Stimulated activated CD8-positive, alpha-beta memory T cell treated with anti-CD3 and anti-CD28 coated beads, Interleukin-15, amount 100 ng/mL, for 48 hours (primary cell): ENCODE measurements around the gene SHISA9.

ENCODE experiments used
- DNase-seq, 2 donors: peaks; one replicate each; pipeline ENCODE4 v3.0.0-alpha.2; 2020; ENCODE audit warnings: low read depth in 2 of 2

SHISA9 gene

GRCh38 chr16:13178318-13178717, 276.9 kb downstream of the SHISA9 start:
- no peak for DNase-seq

DNA sequence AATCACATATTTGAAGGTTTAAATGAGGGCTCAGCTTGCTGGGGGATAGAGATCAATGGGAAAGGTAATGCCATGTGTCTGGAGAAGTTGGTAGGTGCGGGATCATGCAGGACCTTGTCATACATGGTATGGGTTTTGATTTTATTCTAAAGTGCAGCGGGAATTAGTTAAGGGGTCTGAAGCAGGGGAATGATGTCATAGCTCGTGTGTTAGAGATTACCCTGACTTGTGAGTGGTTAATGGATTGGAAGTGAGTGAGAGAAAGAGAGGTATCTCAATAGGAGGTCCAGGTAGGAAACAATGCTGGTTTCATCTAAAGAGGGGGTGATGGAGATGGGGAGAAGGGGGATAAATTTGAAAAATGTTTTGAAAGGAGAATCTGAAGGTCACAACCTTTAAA, 280.0 kb downstream of the SHISA9 start:
- no peak for DNase-seq

DNA sequence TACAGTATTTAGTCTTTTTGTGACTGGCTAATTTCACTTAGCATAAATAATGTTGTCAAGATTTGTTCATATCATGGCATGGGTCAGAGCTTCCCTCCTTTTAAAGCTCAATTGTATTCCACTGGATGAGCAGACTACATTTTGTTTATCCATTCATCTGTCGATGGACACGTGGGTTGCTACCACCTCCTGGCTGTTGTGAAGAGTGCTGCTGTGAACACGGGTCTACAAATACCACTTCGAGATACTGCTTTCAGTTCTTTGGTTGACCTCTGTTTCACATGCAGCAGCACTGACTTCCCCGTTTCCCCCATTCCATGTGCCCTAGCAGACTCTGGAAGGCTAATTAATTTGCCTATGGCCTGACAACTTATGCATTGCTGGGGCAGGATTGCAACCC, 285.4 kb downstream of the SHISA9 start:
- DNase-seq = no peak

GRCh38 chr16:13189250-13189649, 287.9 kb downstream of the SHISA9 start:
- no peak for DNase-seq

GRCh38 chr16:13193721-13194120, 292.3 kb downstream of the SHISA9 start:
- no peak for DNase-seq

- no peak for DNase-seq
These were observed 293.4 kb downstream of the SHISA9 start for GRCh38 chr16:13194766-13195165.

- no peak for DNase-seq
These were observed 302.3 kb downstream of the SHISA9 start for GRCh38 chr16:13203725-13204124.

- no peak for DNase-seq
These were observed 304.0 kb downstream of the SHISA9 start for GRCh38 chr16:13205352-13205751.

GRCh38 chr16:13206606-13207005, 305.2 kb downstream of the SHISA9 start:
- no peak for DNase-seq

DNA sequence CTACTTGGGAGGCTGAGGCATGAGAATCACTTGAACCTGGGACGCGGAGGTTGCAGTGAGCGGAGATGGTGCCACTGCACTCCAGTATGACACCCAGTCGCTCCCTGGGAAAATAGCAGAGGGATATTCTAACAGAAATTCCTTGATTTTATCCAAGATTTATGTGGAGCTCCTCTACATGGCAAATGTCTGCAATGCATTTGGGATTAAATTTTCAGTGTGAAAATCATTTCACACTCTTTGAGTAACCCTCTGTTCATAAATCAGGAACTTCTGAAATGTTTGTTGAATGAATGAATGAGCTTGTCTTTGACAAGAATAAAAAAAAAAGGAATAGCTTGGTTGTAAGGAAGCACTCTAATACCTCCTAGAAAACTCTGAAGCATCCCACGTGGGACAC, 305.8 kb downstream of the SHISA9 start:
- no peak for DNase-seq

DNA sequence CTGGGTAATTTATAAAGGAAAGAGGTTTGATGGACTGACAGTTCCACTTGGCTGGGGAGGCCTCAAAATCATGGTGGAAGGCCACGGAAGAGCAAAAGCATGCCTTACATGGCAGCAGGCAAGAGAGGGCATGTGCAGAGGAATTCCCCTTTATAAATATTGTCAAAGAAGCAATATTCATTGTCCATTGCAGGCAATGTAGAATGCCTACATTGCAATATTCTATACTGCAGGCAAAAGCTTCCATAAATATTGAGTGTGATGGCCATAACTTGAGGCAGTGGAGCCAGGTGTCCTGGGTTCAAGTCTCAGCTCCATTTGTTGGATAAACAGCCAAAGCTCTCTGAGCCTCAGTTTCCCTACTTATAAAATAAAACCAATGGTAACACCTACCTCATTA, 322.3 kb downstream of the SHISA9 start:
- no peak for DNase-seq

- DNase-seq = no peak
These were observed 327.6 kb downstream of the SHISA9 start for GRCh38 chr16:13229039-13229438.

DNA sequence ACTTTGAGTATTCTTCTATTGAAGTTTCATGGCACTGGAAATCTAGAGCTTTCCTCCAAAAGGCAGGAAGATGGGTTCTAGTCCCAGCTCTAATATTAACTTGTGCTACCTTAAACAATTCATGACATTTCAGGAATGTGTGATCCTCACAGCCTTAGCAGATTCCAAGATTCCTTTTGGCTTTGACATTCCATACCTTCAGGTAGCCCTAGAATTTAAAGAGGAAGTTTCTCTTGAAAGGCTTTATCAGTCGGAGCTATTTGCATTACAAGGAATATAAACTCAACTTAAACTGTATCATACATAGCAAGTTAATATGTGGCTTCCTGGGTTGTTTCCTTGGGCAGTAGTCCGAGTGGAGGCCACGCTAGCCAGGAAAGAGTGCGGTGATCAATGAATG, 330.0 kb downstream of the SHISA9 start:
- no peak for DNase-seq

GRCh38 chr16:13234999-13235398, 333.6 kb downstream of the SHISA9 start:
- no peak for DNase-seq

DNA sequence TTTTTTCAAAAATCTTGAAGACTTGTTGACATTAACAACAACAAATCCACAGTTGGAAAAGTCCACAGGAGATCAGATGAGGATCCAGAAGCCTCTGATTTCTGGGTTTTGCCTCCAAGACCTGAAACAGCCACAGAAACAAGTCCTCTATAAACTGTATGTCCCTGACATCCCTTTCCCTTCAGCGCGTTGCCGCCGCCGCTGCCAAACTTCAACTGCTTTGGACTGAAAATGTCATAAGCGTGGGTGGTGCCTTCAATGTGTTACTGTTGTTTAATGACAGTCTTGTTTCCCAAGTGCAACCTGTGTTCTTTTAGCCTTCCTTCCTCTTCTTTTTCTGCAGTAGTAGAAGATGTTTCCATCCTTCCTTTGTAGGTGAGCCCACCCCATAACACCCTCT, 334.9 kb downstream of the SHISA9 start:
- no peak for DNase-seq

DNA sequence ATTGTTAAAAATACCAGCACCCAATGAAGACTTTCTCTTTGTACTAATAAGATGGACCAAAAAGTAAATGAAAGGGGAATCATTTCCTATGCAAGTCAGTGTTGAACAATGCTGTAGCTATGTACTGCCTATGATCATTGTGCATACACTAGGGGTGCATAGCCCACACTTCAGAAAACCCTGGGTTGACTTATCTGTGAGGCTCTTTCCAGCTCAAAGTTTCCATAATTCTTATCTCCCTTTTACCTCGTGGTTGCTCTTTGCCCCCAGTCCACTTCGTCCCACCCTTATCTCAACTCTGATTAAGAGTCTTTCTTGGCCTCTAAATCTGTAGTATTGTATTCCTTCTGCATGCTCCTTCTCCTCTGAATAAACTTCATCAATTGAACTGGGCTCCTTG, 336.8 kb downstream of the SHISA9 start:
- DNase-seq = no peak

DNA sequence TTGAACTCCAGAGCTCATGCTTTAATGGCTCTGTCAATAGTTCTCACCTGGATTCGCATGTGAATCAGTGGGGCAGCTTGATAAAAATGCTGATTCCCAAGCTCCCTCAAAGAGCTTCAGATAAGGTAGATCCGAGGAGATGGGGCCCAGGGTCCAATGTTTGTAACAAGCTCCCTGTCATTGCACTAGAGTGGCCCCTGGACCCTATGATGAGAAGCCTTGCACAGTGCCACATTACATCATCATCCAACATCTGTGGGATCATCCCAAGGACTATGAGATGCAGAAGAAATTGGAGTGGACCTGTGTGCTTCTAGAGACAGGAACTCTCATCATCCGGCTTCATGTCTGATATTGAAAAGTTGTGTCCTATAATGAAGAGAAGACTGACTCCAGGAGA, 340.8 kb downstream of the SHISA9 start:
- no peak for DNase-seq

- DNase-seq = no peak
These were observed 343.4 kb downstream of the SHISA9 start for GRCh38 chr16:13244770-13245169.

DNA sequence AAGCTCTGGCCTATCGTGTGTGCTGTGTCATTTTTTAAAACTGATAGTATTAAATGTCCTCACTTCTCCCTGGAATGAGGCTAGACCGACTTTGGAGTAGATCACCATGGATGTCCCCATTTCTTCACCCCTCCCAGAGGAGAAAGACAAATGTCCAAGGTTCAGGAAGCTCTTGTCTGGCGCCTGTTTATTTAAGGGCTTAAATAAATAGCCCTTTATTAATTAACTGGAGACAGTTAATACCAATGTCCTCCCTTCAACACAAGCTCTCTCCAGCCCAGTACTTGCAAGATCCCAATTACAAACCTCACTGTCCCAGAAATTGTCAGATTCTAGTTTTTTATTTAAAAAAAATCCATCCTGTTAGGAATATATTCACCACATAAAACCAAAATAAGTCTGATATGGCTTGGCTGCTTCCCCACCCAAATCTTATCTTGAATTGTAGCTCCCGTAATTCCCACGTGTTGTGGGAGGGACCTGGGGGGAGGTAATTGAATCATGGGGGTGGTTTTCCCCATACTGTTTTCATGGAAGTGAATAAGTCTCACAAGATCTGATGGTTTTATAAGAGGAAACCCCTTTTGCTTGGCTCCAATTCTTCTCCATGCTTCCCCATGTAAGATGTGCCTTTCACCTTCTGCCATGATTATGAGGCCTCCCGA, 344.4 kb downstream of the SHISA9 start:
- DNase-seq = no peak

GRCh38 chr16:13254998-13255614, 353.7 kb downstream of the SHISA9 start:
- DNase-seq = no peak

DNA sequence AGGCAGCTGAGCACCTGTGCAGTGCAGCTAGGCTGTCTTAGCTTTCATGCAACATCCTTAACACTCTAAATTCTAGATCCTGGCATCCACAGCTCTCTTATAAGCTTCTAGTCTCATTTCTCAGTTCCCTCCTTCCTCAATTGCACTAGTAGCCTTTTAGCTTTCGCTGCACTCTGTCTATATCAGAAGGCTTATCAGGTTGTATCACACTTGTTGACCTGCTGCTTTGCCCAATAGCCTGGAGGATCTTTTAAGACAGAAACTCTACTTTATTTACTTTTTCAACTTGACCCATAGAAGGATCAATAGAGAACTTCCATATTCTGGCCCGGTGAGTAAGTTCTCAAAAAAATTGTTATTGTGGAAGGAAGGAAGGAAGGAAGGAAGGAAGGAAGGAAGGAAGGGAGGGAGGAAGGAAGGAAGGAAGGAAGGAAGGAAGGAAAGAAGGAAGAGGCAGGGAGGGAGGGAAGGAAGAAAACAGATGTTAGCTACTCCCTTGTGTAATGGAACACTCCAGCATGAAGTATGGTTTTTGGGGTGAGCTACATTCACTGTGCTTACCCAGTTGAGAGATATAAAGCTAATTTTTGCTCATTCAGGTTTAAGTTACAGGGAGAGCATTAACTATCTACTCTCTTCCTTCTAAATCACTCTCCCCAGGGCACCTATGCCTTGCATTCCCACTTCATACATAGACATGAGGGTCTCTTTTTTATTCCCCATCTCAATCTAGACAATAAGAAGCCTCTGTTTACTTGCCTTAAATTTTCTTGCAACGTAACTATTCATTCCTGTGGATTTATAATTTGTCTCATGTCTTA, 361.1 kb downstream of the SHISA9 start:
- DNase-seq = no peak

- DNase-seq = no peak
These were observed 363.6 kb downstream of the SHISA9 start for GRCh38 chr16:13264749-13265552.
